ENCODE measurements around the gene LRRC63.
"Not testable (repeated sequence)": the region's sequence is repeated elsewhere in the genome, so short reads cannot be mapped to it uniquely, and the experiment has no call there.

The LRRC63 gene

GRCh38 chr13:46229251-46229650, 17.5 kb downstream of the LRRC63 start:
- CTCF ChIA-PET, result no interaction called here
- no peak for DNase-seq
- Mint-ChIP-seq H3K36me3 (peaks cover 33% of the 10 kb centered on the region), H3K4me3 (no peak overlapping the region), H3K9me3 (peaks cover 20% of the 10 kb centered on the region), H3K4me1 (no peaks in the 10 kb centered on the region), H3K27ac (no peak overlapping the region), H3K27me3 (no peaks in the 10 kb centered on the region)

GRCh38 chr13:46232281-46232680, 20.6 kb downstream of the LRRC63 start:
- peaks cover 43% of the 10 kb centered on the region for H3K36me3 Mint-ChIP-seq
- H3K4me3 Mint-ChIP-seq, result no peak overlapping the region
- no peak overlapping the region for H3K27ac Mint-ChIP-seq
- no peaks in the 10 kb centered on the region for H3K4me1 Mint-ChIP-seq
- peaks cover 37% of the 10 kb centered on the region for H3K9me3 Mint-ChIP-seq
- DNase-seq, result no peak
- CTCF ChIA-PET, result no interaction called here
- no peaks in the 10 kb centered on the region for H3K27me3 Mint-ChIP-seq

- CTCF ChIA-PET, result no interaction called here
- peaks cover 36% of the 10 kb centered on the region for H3K9me3 Mint-ChIP-seq
- H3K27me3 Mint-ChIP-seq, result peaks cover 4% of the 10 kb centered on the region
- peaks cover 41% of the 10 kb centered on the region for H3K36me3 Mint-ChIP-seq
- no peaks in the 10 kb centered on the region for H3K4me1 Mint-ChIP-seq
- H3K4me3 Mint-ChIP-seq, result no peak overlapping the region
- H3K27ac Mint-ChIP-seq, result no peak overlapping the region
- no peak for DNase-seq
Measured at GRCh38 chr13:46235286-46235685, 23.6 kb downstream of the LRRC63 start.

DNA sequence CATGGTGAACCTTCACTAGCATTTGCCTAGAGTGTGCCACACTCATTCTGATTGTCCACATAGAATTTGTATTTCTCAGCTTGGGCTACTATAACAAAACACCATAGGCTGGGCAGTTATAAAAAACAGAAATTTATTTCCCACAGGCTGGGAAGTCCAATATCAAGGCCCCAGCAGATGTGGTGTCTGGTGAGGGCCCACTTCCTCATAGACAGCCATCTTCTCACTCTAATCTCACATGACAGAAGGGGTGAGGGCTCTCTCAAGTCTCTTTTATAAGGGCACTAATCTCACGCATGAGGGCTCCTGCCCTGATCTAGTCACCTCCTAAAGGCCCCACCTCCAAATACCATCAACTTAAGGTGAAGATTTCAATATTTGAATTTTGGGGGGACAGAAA, 53.6 kb downstream of the LRRC63 start:
- H3K27me3 Mint-ChIP-seq, result peaks cover 21% of the 10 kb centered on the region
- no peaks in the 10 kb centered on the region for H3K36me3 Mint-ChIP-seq
- H3K27ac Mint-ChIP-seq, result no peak overlapping the region
- H3K4me1 Mint-ChIP-seq, result no peaks in the 10 kb centered on the region
- CTCF ChIA-PET, result interaction anchor here (1.1 kb wide), 1 partner anchor 56 kb away, joined by 3 read pairs; no protein-coding TSS in a partner anchor
- no peaks in the 10 kb centered on the region for H3K9me3 Mint-ChIP-seq
- H3K4me3 Mint-ChIP-seq, result no peak overlapping the region
- DNase-seq, result no peak

DNA sequence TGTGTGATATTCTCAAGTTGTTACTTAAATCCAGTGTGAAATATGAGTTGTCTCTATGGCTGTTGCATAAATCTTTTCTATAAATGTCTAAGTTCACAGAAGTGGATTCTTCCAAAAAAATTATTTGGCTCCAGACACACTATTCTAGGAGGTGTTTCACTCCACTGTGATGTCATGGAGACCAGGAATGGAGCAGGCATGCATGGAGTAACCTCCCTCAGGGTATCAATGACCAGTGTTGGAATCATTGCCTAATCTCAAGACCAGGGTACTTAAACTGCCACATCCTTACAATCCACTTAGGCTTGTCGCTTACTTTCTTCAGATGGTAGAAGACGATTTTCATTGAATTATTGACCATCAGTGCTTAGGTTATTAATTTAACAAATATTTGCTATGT, 55.4 kb downstream of the LRRC63 start:
- H3K4me3 Mint-ChIP-seq, result no peak overlapping the region
- no peaks in the 10 kb centered on the region for H3K9me3 Mint-ChIP-seq
- CTCF ChIA-PET, result no interaction called here
- DNase-seq, result no peak
- peaks cover 21% of the 10 kb centered on the region for H3K27me3 Mint-ChIP-seq
- H3K27ac Mint-ChIP-seq, result no peak overlapping the region
- H3K4me1 Mint-ChIP-seq, result no peaks in the 10 kb centered on the region
- H3K36me3 Mint-ChIP-seq, result no peaks in the 10 kb centered on the region

DNA sequence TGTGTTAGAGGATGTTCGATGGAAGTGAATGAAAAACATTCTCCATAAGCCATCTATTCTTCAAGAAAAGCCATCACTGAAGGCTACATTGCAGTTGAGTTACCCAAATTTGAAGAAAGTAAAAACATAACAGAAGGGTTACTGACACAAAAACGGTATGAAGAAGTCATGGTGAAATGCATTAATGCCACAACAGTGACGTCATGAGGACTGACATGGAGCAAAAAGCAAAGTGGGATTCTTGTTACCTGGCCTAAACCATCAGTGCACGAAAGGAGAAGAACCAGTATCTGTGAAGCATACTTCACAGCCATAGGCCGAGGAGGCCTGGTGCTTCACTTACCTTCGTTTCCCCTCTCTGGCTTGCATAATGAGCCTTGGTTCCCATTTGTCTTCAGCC, 58.7 kb downstream of the LRRC63 start:
- no peaks in the 10 kb centered on the region for H3K9me3 Mint-ChIP-seq

GRCh38 chr13:46274094-46274698, 62.5 kb downstream of the LRRC63 start:
- peaks cover 5% of the 10 kb centered on the region for H3K27me3 Mint-ChIP-seq
- DNase-seq, result no peak
- no peaks in the 10 kb centered on the region for H3K4me1 Mint-ChIP-seq
- no peaks in the 10 kb centered on the region for H3K36me3 Mint-ChIP-seq
- CTCF ChIA-PET, result interaction anchor here (2.0 kb wide), 1 partner anchor 15 kb away, joined by 5 read pairs; no protein-coding TSS in a partner anchor
- no peak overlapping the region for H3K27ac Mint-ChIP-seq
- no peaks in the 10 kb centered on the region for H3K9me3 Mint-ChIP-seq
- H3K4me3 Mint-ChIP-seq, result no peak overlapping the region

More for the DNA sequence above, 58.7 kb downstream of the LRRC63 start:
- Mint-ChIP-seq H3K4me3 (no peak overlapping the region), H3K36me3 (no peaks in the 10 kb centered on the region), H3K27ac (no peak overlapping the region), H3K4me1 (no peaks in the 10 kb centered on the region), H3K27me3 (peaks cover 6% of the 10 kb centered on the region)
- CTCF ChIA-PET, result no interaction called here
- DNase-seq, result no peak

- Mint-ChIP-seq H3K4me3 (no peak overlapping the region), H3K9me3 (no peaks in the 10 kb centered on the region), H3K27ac (no peak overlapping the region), H3K36me3 (no peaks in the 10 kb centered on the region), H3K4me1 (no peaks in the 10 kb centered on the region), H3K27me3 (peaks cover 3% of the 10 kb centered on the region)
- no peak for DNase-seq
- CTCF ChIA-PET, result interaction anchor here (1.7 kb wide), 1 partner anchor 93 kb away, joined by 4 read pairs; no protein-coding TSS in a partner anchor
Measured at GRCh38 chr13:46278474-46278873, 66.7 kb downstream of the LRRC63 start.

- no peak for DNase-seq
- H3K9me3 Mint-ChIP-seq, result no peaks in the 10 kb centered on the region
- CTCF ChIA-PET, result no interaction called here
- no peaks in the 10 kb centered on the region for H3K36me3 Mint-ChIP-seq
- H3K4me1 Mint-ChIP-seq, result no peaks in the 10 kb centered on the region
- H3K27me3 Mint-ChIP-seq, result peaks cover 3% of the 10 kb centered on the region
- H3K4me3 Mint-ChIP-seq, result no peak overlapping the region
- H3K27ac Mint-ChIP-seq, result no peak overlapping the region
Measured at GRCh38 chr13:46281779-46282178, 70.1 kb downstream of the LRRC63 start.

- not testable (repeated sequence) for H3K27me3 Mint-ChIP-seq, H3K9me3 Mint-ChIP-seq, H3K4me1 Mint-ChIP-seq, DNase-seq, H3K36me3 Mint-ChIP-seq, H3K27ac Mint-ChIP-seq, H3K4me3 Mint-ChIP-seq
- CTCF ChIA-PET, result interaction anchor here (0.9 kb wide), 2 partner anchors 37 to 64 kb away, joined by 3 read pairs; no protein-coding TSS in a partner anchor
Measured at GRCh38 chr13:46283912-46284824, 72.4 kb downstream of the LRRC63 start.

- no peak overlapping the region for H3K4me3 Mint-ChIP-seq
- H3K36me3 Mint-ChIP-seq, result no peaks in the 10 kb centered on the region
- DNase-seq, result no peak
- H3K9me3 Mint-ChIP-seq, result no peaks in the 10 kb centered on the region
- peaks cover 12% of the 10 kb centered on the region for H3K4me1 Mint-ChIP-seq
- CTCF ChIA-PET, result interaction anchor here (1.2 kb wide), 1 partner anchor 34 kb away, joined by 4 read pairs; no protein-coding TSS in a partner anchor
- H3K27me3 Mint-ChIP-seq, result peaks cover 3% of the 10 kb centered on the region
- H3K27ac Mint-ChIP-seq, result no peak overlapping the region
Measured at GRCh38 chr13:46286972-46287371, 75.2 kb downstream of the LRRC63 start.

DNA sequence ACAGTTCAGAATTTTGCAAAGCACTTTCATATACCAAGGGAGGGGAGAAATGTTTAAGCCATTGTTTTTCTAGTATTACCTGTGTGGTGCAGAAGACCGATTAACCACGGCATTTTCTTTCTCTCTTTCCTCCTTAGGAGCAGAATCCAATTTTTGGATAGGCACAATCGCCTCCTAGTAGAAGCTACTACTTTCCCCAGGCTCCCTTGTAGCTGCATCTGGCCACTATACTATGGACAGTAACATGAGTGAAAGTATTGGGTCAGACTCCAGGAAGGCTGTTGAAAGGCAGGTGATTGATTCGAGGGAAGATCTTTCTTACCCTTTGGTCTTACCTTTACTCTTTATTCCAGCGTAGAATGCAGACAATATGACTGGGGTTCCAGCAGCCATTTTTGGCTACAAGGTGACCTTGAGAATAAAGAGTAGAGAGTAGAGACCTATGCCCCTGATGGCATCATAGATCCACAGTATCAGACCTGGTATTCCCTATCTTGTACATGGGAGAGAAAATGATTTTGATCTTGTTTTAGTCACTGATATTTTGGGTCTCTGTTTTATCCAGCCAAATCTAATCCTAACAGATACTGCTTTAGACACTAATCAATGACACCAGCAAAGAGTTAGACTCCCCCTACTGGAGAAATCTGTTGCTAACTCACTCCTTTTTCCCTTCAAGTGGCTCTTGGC, 77.0 kb downstream of the LRRC63 start:
- CTCF ChIA-PET, result interaction anchor here (1.0 to 3.2 kb wide), 11 partner anchors 15 to 667 kb away, joined by 3 to 12 read pairs (median 4); no protein-coding TSS in a partner anchor
- no peak for DNase-seq
- H3K27ac Mint-ChIP-seq, result no peak overlapping the region

DNA sequence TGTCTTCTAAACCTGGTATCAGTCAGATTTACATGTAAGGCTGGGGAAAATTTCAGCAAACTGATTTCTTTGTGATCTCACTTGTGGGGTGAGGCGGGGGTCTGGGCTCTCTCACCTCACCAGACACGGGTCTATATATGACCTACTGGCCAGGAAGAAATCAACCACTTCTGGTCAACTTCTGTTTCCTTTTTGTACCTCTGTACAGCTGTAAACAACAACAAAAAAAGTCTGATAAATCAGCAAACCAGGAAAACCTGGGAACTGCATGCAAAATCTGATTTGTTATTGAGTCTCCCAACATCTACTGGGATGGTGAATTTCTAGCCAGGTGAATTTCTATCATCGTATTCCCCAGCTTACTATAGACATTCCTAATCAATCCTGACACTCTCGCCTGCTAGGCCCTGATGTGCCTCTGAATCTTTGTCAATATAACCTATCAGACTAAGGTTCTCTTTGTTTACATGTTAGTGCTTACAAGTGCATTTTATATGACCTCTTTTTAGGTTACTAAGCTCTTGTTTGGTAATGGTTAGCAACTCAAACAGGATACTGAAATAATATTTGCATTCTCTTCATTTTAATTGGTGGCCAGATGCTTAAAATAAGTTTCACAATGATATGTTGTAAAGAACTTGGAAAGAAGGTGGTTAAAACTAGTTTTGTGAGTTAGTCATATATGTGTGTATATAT, 77.7 kb downstream of the LRRC63 start:
- no peaks in the 10 kb centered on the region for H3K36me3 Mint-ChIP-seq
- H3K27me3 Mint-ChIP-seq, result peaks cover 3% of the 10 kb centered on the region
- no peak overlapping the region for H3K4me3 Mint-ChIP-seq
- CTCF ChIA-PET, result interaction anchor here (0.7 to 3.2 kb wide), 13 partner anchors 16 to 482 kb away, joined by 3 to 18 read pairs (median 4); no protein-coding TSS in a partner anchor
- no peak for DNase-seq
- peaks cover 20% of the 10 kb centered on the region for H3K4me1 Mint-ChIP-seq
- no peaks in the 10 kb centered on the region for H3K9me3 Mint-ChIP-seq
- no peak overlapping the region for H3K27ac Mint-ChIP-seq

More for the DNA sequence above, 77.0 kb downstream of the LRRC63 start:
- Mint-ChIP-seq H3K36me3 (no peaks in the 10 kb centered on the region), H3K4me1 (peaks cover 16% of the 10 kb centered on the region), H3K4me3 (no peak overlapping the region), H3K9me3 (no peaks in the 10 kb centered on the region), H3K27me3 (peaks cover 3% of the 10 kb centered on the region)

All from activated naive CD4-positive, alpha-beta T cell treated with anti-CD3 and anti-CD28 coated beads, Interleukin-2, amount 10 ng/mL, durations not matched to agents 7 days and 5 days (primary cell).